DMS79 (cell line): ENCODE results near the gene ASCL5.
"Not testable (repeated sequence)": the region's sequence is repeated elsewhere in the genome, so short reads cannot be mapped to it uniquely, and the experiment has no call there.

Experiments
- DNase-seq: peaks from one replicate; lab custom pipeline; 2025; lab: John Stamatoyannopoulos, UW

Gene ASCL5, protein sequence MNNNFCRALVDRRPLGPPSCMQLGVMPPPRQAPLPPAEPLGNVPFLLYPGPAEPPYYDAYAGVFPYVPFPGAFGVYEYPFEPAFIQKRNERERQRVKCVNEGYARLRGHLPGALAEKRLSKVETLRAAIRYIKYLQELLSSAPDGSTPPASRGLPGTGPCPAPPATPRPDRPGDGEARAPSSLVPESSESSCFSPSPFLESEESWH

DNA sequence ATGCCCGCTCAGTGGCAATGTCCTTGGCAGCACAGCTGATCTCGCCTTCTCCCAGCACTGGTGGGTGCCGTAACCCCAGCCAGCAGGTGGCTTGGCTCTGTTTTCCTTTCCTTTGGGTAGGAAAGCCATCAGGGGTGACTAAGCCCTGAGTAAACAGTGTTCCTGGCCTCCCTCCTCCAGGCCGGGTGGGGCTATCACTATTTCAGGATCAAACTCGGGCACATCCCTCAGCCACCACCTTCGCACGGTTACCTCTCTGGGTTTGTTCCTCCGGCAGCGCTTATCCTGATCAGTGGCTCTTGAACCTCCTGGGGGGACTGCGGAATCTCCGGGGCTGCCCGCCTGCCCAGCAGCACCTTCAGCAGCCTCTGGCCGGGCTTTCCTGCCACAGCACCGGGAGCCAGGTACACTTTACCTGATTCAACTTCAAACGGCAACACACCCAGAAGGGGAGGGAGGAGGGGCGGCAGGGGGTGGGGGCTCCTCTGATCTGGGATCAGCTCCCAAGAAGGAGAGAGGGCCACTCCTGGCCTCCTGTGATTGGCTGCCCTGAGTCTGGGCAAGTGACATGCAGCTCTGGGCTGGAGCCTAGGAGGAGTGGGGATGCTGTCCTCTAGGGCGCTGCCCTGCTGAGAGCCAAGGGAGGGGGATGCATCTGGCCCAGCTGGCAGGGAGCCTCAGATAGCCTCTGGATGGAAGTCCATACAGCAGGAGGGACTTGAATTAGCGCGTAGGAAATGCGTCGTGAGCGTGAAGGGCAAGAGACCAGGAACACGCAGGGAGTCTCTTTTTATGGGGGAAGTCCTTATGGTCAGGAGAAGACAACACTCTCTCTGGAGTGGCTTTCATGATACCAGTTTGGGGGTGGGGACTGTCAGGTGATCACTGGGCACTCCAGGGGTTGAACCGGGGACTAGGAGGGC lies at the start of gene ASCL5:
Gene ASCL5, minus strand, starts transcription at position 353 of the 923 bp plus-strand sequence. CDS start 11,812 bp downstream, outside the sequence.
- peak; percentile 54 for DNase-seq

GRCh38 chr1:201175820-201176500 lies 49.0 kb upstream of the ASCL5 start:
- DNase-seq = no peak

DNA sequence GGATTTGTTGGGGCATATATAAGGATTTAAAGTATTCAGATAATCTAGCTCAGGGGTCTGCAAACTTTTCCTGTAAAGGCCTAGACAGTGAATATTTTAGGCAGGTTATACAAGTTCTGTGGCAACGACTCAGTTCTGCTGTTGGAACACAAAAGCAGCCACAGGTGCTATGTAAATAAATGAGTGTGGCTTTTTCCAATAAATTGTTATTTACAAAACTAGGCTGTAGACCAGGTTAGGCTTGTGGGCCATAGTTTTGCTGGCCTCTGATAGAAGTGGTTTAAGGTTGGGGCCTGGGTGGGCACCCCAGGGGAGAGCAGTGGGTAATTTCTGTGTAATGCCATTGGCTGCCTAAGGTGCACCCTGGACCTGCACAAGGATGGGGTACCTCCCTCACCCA lies 46.8 kb upstream of the ASCL5 start:
- no peak for DNase-seq

DNA sequence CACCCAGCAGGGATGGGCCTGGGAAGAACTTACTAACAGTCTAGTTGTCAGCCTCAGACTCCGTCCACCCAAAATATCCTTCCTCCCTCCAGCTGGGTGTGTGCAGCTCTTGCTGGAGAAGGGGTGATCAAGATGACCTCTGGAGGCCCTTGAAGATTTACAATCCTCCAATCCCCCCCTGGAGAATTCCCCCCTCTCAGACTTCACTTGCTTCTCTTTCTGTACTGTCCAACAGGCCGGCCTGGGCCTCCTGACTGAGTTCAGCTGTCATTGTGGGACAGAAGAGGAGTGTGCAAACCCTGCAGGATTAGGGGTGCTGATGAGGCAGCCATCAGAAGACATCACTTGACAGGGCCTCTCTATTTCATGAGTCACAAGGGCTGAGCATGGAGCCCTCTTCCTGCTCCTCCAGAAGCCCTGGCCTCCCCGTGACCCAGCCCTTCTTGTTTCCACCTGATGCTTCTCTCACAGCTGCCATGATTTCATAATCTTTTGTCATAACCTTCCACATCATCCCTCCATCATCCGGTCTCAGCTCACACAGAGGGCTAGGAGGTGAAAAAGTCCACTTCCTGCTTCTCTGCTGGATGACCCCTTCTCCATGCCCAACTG lies 46.1 kb upstream of the ASCL5 start:
- DNase-seq = no peak

DNA sequence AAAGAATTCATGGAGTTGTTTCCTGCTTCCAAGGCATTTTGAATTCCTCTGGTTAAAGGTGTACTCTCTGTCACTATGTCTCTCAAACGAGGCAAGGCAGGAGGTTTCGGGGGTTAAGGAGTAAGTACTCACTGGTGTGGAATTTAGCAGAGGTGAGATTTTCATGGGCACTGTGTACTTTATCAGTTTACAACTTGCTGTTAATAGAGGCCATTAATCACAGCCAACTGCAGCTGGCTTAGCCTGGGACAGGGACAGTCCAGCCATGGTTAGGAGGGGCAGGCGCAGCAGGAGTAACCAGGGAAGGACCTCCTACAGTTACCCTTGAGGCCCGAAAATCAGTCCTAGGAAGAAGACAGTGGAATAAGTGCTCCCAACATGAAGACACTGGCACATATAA lies 45.3 kb upstream of the ASCL5 start:
- no peak for DNase-seq

DNA sequence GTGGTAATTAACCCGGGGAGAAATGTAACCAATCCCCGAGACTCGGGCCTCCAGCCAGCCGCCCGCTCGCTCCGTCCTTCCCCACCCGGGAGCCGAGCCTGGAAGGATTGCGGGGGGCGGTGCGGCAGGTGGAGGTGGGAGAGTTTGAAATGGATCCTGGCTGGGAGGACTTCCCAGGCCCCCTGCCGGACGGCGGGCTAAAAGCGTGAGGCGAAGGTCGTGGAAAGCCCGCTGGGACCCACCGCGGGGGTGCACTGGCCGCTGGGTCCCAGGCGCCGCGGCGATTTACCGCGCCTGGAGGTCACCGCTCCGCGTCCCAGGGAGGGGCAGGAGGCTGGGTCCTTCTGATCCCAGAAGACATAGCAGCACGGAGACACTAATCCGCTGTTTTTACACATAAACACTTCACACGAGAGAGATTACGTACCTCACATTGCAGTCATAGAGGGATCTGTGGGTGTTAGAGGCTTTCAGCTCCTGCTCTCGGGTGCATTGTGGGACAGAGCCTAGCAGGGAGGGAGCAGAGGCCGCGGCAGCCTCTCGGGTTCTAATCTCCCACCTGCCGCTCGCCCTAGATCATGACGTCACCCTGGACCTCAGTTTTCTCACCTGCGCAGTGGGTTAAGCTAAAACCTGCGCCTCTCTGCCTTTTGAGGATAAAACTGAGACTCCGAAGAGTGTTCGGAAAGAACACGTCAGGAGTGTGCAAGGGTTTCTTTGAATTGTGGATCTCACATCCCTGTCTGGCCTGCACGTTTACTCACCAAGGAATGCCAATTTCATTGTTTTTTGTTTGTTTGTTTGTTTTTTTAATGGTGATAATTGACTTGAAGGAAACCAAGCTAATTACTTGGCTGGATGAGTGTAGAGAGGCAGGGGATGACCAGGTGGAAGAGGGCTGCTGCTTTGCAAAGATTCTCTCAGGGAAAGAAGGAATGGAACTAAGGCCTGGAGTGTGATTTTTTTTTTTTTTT lies 44.4 kb upstream of the ASCL5 start:
- DNase-seq = peak; percentile 29

GRCh38 chr1:201170533-201171062 lies 43.6 kb upstream of the ASCL5 start:
- peak; percentile 62 for DNase-seq

GRCh38 chr1:201169971-201170532 lies 43.1 kb upstream of the ASCL5 start:
- DNase-seq = no peak

- no peak for DNase-seq
Measured at GRCh38 chr1:201169203-201169602, 42.2 kb upstream of the ASCL5 start.

- no peak for DNase-seq
Measured at GRCh38 chr1:201167041-201167991, 40.3 kb upstream of the ASCL5 start.

DNA sequence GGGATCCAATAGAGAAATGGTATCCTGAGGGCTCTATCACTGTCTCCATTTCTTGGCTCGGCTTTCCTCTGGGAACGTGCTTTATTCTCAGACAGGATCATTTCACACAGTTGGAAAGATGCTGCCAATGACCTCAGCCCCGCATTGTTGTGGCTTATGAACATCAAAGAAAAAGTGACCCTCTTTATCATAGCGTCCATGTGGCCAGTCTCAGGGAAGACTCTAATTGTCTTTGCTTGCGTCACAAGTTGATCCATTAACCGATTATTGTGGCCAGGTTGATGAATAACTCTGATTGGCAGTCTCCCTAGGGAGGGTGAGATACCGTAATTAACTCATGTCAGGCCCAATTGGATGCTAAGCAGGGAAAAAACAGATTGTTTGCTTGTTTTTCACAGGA lies 37.7 kb upstream of the ASCL5 start:
- DNase-seq = no peak

GRCh38 chr1:201163707-201164106 lies 36.7 kb upstream of the ASCL5 start:
- no peak for DNase-seq

- DNase-seq = not testable (repeated sequence)
Measured at GRCh38 chr1:201163036-201163435, 36.1 kb upstream of the ASCL5 start.

DNA sequence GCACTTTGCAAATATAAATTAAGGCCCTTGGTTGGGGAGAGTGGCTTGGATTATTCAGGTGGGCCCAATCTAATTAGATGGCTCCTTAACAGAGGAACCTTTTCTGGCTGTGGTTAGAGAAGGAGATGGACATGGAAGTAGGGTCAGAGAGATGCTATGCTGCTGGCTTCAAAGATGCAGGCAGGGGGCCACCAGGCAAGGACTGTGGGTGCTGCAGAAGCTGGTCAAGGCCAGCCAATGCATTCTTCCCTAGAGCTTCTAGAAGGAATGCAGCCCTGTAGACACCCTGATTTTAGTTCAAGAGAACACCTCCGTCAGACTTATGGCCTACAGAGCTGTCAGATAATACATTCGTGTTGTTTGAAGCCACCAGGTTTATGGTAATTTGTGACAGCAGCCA lies 31.0 kb upstream of the ASCL5 start:
- DNase-seq = no peak

DNA sequence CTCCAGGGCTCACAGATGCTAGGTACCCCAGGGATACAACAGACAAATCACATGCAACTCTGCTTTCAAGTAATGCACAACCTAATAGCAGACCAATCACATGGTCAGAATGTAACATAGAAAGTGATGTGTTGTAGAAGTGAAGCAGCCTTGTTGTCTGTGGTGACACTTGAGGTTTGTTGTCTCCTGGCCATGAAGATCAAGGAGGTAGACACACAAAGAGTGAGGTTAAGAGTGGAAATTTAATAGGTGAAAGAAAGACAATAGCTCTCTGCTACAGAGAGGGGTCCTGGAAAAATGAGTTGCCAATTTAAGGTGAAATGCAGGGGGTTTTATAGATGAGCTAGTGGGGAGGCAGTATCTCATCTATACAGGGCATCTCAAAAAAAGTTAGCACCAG lies 29.8 kb upstream of the ASCL5 start:
- DNase-seq = no peak

DNA sequence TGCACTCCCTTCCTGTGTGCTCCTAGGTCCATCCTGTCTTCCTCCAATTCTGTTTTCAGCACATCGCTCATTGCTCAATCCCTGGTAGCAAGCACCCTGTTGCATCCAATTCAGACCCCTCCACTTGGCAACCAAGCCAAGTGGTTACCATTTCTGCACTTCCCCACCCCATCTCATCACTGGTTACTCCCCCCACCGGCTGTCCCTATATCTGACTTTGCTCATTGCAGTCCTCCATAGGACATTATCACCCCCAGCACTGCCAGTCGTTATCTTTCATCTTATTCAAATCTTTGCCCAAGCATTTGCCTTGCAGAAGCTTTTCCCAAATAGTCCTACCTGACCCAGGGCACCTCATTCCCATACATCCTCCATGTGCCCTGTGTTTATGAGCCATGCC lies 29.4 kb upstream of the ASCL5 start:
- no peak for DNase-seq

GRCh38 chr1:201155354-201155753 lies 28.4 kb upstream of the ASCL5 start:
- DNase-seq = no peak

DNA sequence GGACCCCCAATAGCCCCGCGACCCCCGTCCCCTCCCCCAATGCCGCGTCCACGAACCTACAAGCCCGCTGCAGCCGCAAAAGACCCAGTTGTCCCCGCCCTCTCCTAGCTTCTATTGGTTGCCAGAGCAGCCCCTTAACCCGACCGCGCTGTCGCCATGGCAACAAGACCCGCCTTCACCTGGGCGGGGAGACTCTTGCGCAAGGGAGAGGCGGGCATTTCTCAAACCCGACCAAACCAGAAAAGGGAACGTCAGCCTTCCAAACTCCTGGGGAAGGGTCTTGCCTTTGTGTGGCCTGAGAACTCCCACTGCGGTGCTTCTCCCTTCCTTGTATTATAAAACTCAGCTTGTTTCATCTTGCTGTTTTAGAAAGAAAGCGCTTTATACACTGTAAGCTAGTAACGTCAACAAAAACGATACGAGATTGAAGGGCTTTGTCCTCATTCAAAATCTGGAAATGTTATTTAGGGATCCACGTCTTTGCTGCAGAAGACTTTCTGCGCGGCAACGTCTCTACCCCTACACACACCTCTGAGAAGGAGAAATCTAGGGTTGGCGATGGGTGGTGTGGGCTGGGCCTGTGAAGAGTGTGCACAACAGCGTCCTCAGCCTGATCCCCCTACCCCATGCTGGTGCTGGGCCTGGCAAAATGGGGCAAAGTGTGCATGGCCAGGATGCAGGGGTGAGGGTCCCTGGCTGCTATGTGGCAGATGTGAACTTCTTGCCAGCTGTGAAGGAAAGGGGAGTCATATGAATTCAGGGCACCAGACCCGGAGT lies 27.6 kb upstream of the ASCL5 start, which contains the start of gene TMEM9:
Gene TMEM9, minus strand, starts transcription at position 86 of the 777 bp plus-strand sequence. CDS start 551 bp downstream, outside the sequence.
- peak; percentile 72 for DNase-seq
